ENCODE measurements around the gene POLE. TPM values are rescaled to one million over a fixed set of nuclear protein-coding genes. Genes with fewer than 3 reads are reported as not detected.

Gene POLE
- total RNA-seq, 1 experiment from 2014 or later, result 96.1 TPM

- intact Hi-C loops (cut with micrococcal nuclease), result no loop called here
- Histone ChIP-seq H2AFZ (ENCODE audit: low read length) (no peak overlapping the region), H3K4me2 (ENCODE audit: low read length) (no peak overlapping the region), H3K27me3 (ENCODE audit: low read length) (no peaks in the 10 kb centered on the region), H3K27ac (ENCODE audit: low read length) (no peak overlapping the region), H3K36me3 (ENCODE audit: low read depth, low read length) (peaks cover 48% of the 10 kb centered on the region), H3K4me1 (ENCODE audit: insufficient read depth, low read length) (no peaks in the 10 kb centered on the region), H3F3A (ENCODE audit: low read length, unreplicated experiment) (no peaks in the 10 kb centered on the region), H4K20me1 (ENCODE audit: low read length) (no peaks in the 10 kb centered on the region), H3K9me3 (ENCODE audit: low read length) (no peaks in the 10 kb centered on the region), H3K4me3 (ENCODE audit: low read length) (no peak overlapping the region), H3K9me2 (replicated peaks; ENCODE audit: low read length) (no peaks in the 10 kb centered on the region), H3K79me2 (ENCODE audit: low read length) (no peaks in the 10 kb centered on the region), H3K9ac (ENCODE audit: low read length) (no peak overlapping the region)
- BruUV-seq (replicated peaks), result no TSS peak
- POLR2A ChIA-PET (ENCODE audit: unreplicated experiment), result no interaction called here
- TF ChIP-seq EZH2 (IDR thresholded peaks at IDR 0.05; ENCODE audit: low read length, unreplicated experiment) (no peak), EZH2phosphoT487 (IDR thresholded peaks at IDR 0.05; ENCODE audit: borderline replicate concordance, low read length) (no peak)
- TF ChIP-seq, protein P1, sequence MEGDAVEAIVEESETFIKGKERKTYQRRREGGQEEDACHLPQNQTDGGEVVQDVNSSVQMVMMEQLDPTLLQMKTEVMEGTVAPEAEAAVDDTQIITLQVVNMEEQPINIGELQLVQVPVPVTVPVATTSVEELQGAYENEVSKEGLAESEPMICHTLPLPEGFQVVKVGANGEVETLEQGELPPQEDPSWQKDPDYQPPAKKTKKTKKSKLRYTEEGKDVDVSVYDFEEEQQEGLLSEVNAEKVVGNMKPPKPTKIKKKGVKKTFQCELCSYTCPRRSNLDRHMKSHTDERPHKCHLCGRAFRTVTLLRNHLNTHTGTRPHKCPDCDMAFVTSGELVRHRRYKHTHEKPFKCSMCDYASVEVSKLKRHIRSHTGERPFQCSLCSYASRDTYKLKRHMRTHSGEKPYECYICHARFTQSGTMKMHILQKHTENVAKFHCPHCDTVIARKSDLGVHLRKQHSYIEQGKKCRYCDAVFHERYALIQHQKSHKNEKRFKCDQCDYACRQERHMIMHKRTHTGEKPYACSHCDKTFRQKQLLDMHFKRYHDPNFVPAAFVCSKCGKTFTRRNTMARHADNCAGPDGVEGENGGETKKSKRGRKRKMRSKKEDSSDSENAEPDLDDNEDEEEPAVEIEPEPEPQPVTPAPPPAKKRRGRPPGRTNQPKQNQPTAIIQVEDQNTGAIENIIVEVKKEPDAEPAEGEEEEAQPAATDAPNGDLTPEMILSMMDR (conservative IDR thresholded peaks at IDR 0.05; ENCODE audit: low read depth, low read length), result no peak
- DNase-seq, result no peak
- CTCF ChIA-PET, result no interaction called here
- ATAC-seq, result no peak
Measured at GRCh38 chr12:132635076-132635955, 51.8 kb downstream of the POLE start.

GRCh38 chr12:132634411-132634990 is 52.6 kb downstream of the POLE start:
- DNase-seq, result no peak
- Histone ChIP-seq H3K79me2 (ENCODE audit: low read length) (no peaks in the 10 kb centered on the region), H3F3A (ENCODE audit: low read length, unreplicated experiment) (no peaks in the 10 kb centered on the region), H3K9ac (ENCODE audit: low read length) (no peak overlapping the region), H3K27ac (ENCODE audit: low read length) (no peak overlapping the region), H4K20me1 (ENCODE audit: low read length) (no peaks in the 10 kb centered on the region), H3K4me1 (ENCODE audit: insufficient read depth, low read length) (no peaks in the 10 kb centered on the region), H3K36me3 (ENCODE audit: low read depth, low read length) (peaks cover 55% of the 10 kb centered on the region), H3K4me3 (ENCODE audit: low read length) (no peak overlapping the region), H3K9me2 (replicated peaks; ENCODE audit: low read length) (no peaks in the 10 kb centered on the region), H3K27me3 (ENCODE audit: low read length) (no peaks in the 10 kb centered on the region), H3K9me3 (ENCODE audit: low read length) (no peaks in the 10 kb centered on the region), H2AFZ (ENCODE audit: low read length) (no peak overlapping the region), H3K4me2 (ENCODE audit: low read length) (no peak overlapping the region)
- no peak for ATAC-seq
- intact Hi-C loops (cut with micrococcal nuclease), result no loop called here
- ChIA-PET CTCF (no interaction called here), POLR2A (ENCODE audit: unreplicated experiment) (no interaction called here)
- TF ChIP-seq EZH2 (IDR thresholded peaks at IDR 0.05; ENCODE audit: low read length, unreplicated experiment), result no peak
- TF ChIP-seq, protein P1 (conservative IDR thresholded peaks at IDR 0.05; ENCODE audit: low read depth, low read length), result no peak
- TF ChIP-seq EZH2phosphoT487 (IDR thresholded peaks at IDR 0.05; ENCODE audit: borderline replicate concordance, low read length), result no peak
- no TSS peak for BruUV-seq (replicated peaks)

DNA sequence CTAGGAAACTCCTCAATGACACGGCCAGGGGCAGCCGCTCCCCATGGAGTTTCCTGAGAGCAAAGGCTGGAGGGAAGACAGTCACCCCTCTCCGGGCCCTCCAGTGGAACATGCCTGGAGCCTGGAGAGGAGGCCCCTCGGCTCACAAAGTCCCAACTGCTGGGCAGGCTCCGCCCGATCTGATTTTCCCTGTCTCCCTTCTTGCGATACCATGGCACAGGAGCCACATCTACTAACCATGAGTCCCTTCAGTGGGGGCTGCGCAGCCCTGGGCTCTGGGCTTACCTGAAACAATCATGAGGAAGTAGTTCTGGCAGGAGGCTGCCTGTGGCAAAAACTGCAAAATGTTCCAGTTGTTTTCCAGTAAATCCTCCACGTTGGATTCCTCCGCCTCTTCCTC is 53.2 kb downstream of the POLE start:
- no peak overlapping the region for H3K9ac ChIP-seq (ENCODE audit: low read length)
- no peak for DNase-seq
- ChIA-PET POLR2A (ENCODE audit: unreplicated experiment) (no interaction called here), CTCF (no interaction called here)
- BruUV-seq (replicated peaks), result no TSS peak
- H3K27ac ChIP-seq (ENCODE audit: low read length), result no peak overlapping the region
- no peaks in the 10 kb centered on the region for H3K27me3 ChIP-seq (ENCODE audit: low read length)
- no peak for ATAC-seq
- no peak overlapping the region for H2AFZ ChIP-seq (ENCODE audit: low read length)
- no peak overlapping the region for H3K4me3 ChIP-seq (ENCODE audit: low read length)
- no peaks in the 10 kb centered on the region for H3K4me1 ChIP-seq (ENCODE audit: insufficient read depth, low read length)
- H4K20me1 ChIP-seq (ENCODE audit: low read length), result no peaks in the 10 kb centered on the region
- H3F3A ChIP-seq (ENCODE audit: low read length, unreplicated experiment), result no peaks in the 10 kb centered on the region
- no peaks in the 10 kb centered on the region for H3K79me2 ChIP-seq (ENCODE audit: low read length)
- no peaks in the 10 kb centered on the region for H3K9me2 ChIP-seq (replicated peaks; ENCODE audit: low read length)
- intact Hi-C loops (cut with micrococcal nuclease), result no loop called here
- H3K4me2 ChIP-seq (ENCODE audit: low read length), result no peak overlapping the region
- peaks cover 60% of the 10 kb centered on the region for H3K36me3 ChIP-seq (ENCODE audit: low read depth, low read length)
- no peaks in the 10 kb centered on the region for H3K9me3 ChIP-seq (ENCODE audit: low read length)
- TF ChIP-seq EZH2phosphoT487 (IDR thresholded peaks at IDR 0.05; ENCODE audit: borderline replicate concordance, low read length) (no peak), EZH2 (IDR thresholded peaks at IDR 0.05; ENCODE audit: low read length, unreplicated experiment) (no peak)
- TF ChIP-seq, protein P1 (conservative IDR thresholded peaks at IDR 0.05; ENCODE audit: low read depth, low read length), result no peak
